IPS DF 4.7 (cell line): Measurements from ENCODE around the gene SRRD.
"Not testable (repeated sequence)": the region's sequence is repeated elsewhere in the genome, so short reads cannot be mapped to it uniquely, and the experiment has no call there.

ENCODE experiments used
- DNase-seq: peaks from one replicate; pipeline ENCODE4 v3.0.0-alpha.2; 2013; ENCODE audit warnings: low spot score; ENCODE audit errors: extremely low read depth

SRRD gene

GRCh38 chr22:26517429-26517828 is 33.8 kb downstream of the SRRD start:
- no peak for DNase-seq

GRCh38 chr22:26522012-26522411 is 38.3 kb downstream of the SRRD start:
- DNase-seq: no peak

GRCh38 chr22:26522592-26522991 is 38.9 kb downstream of the SRRD start:
- DNase-seq: no peak

GRCh38 chr22:26524870-26525269 is 41.2 kb downstream of the SRRD start:
- DNase-seq: no peak

GRCh38 chr22:26525946-26526564 is 42.4 kb downstream of the SRRD start:
- no peak for DNase-seq

GRCh38 chr22:26527167-26527566 is 43.5 kb downstream of the SRRD start:
- DNase-seq: no peak

GRCh38 chr22:26527574-26528465 is 44.1 kb downstream of the SRRD start:
- DNase-seq: no peak

- not testable (repeated sequence) for DNase-seq
Measured at GRCh38 chr22:26528518-26528917, 44.8 kb downstream of the SRRD start.

- DNase-seq: no peak
Measured at GRCh38 chr22:26529345-26529744, 45.7 kb downstream of the SRRD start.

- DNase-seq: no peak
Measured at GRCh38 chr22:26534171-26534855, 50.6 kb downstream of the SRRD start.

GRCh38 chr22:26534874-26535602 is 51.4 kb downstream of the SRRD start:
- no peak for DNase-seq

- DNase-seq: no peak
Measured at GRCh38 chr22:26535603-26535908, 51.9 kb downstream of the SRRD start.

GRCh38 chr22:26536056-26536761 is 52.5 kb downstream of the SRRD start:
- DNase-seq: no peak

GRCh38 chr22:26536762-26537134 is 53.1 kb downstream of the SRRD start:
- no peak for DNase-seq

- no peak for DNase-seq
Measured at GRCh38 chr22:26540119-26540518, 56.4 kb downstream of the SRRD start.

- DNase-seq: no peak
Measured at GRCh38 chr22:26541167-26541819, 57.6 kb downstream of the SRRD start.

- no peak for DNase-seq
Measured at GRCh38 chr22:26542831-26543230, 59.2 kb downstream of the SRRD start.
